NCI-H1092 treated with DMSO at 0.1 percent for 48 hours (cell line): ENCODE data around the gene PTGR2.
"Not testable (repeated sequence)": the region's sequence is repeated elsewhere in the genome, so short reads cannot be mapped to it uniquely, and the experiment has no call there.

Experiments
- DNase-seq: peaks from one replicate; lab custom pipeline; 2025; lab: John Stamatoyannopoulos, UW

PTGR2 gene

DNA sequence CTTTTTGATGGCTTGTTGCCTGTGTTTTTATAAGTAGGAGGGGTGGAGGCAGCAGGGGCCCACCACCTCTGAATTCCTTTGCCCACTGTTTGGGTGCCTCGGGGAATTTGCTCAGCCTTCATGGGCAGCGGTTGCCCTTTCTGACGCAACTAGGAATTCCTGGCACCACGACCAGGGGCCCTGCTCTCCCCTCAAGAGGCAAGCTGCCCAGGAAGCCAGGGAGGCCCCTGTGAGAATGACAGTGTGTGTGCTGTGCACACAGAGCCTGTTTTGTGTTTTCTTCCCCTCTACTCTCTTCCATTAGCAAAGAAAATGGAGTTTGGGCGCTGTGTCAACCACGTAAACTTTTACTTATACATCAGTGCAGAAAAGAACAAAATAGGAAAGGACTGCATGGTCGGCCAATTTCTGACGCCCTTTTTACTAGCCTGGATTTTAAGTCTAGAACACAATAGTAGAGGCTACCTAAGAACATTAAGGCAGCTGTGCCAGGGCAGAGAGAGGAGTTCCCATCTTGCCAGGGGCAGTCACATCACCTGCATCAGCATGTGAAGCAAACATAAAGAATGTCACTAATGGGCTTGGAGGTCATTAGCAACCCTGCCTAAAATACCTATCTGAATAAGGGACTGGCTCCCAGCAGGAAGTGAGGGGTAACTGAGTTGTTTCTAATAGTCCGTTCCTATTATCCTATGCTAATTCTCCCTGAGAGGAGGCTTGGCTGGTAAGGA is 17.9 kb upstream of the PTGR2 start:
- DNase-seq, result no peak

DNA sequence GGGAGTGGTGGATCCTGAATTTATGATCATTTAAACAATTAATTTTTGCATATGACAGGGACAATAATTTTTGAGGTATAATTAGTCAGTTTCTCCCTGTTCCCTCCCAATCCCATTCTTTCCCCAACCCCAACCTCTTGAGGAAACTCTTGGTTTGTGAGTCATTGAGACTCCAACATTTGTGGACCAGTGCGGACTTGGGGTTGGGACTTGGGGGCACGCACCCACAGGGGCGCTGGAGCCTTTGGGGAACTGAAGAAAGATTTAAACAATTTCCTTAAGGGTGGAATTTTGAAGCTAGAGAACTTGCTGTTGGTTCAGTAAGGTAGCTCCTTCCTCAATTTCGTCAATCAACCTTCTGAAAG is 17.4 kb upstream of the PTGR2 start:
- no peak for DNase-seq

DNA sequence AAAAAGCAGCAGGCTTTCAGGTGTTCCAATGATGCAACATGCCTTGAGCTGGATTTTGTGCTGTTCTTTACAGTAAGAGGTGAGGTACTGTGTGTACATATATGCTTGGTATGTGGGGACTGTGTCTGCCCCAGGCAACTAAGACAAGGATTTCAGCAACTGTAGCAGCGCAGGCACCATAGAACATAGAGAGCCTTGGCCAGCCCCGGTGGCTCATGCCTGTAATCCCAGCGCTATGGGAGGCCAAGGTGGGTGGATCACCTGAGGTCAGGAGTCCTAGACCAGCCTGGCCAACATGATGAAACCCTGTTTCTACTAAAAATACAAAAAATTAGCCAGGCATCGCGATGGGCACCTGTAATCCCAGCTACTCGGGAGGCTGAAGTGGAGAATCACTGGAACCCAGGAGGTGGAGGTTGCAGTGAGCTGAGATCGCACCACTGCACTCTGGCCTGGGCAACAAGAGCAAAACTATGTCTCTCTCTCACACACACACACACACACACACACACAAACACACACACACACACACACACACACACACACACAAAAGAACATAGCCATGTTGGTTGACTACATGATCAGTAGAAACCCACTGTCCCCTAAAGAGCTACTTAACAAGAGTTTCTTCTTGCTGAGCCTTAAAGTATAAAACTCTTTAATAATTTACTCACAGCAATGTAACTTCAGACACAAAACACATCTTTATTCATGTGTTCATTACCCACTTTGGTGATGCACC is 13.2 kb upstream of the PTGR2 start:
- DNase-seq, result not testable (repeated sequence)

DNA sequence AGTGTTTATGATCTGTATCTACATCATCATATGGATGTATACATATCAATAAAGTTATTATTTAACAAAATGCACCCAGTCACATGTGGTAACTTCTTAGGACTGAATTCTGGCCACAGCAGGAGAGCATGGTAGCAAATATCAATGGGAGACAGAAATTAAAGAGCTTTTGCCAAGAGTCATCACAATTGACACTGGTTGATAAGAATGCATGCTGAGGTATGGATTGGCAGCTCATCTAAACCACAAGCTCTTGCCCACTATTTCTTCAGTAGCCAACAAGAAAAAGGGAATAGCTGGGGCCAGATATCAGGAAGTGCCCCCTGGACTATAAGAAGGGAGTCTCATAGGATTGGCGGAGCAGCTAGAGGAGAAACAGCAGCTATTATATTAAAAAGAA is 9.4 kb upstream of the PTGR2 start:
- no peak for DNase-seq

DNA sequence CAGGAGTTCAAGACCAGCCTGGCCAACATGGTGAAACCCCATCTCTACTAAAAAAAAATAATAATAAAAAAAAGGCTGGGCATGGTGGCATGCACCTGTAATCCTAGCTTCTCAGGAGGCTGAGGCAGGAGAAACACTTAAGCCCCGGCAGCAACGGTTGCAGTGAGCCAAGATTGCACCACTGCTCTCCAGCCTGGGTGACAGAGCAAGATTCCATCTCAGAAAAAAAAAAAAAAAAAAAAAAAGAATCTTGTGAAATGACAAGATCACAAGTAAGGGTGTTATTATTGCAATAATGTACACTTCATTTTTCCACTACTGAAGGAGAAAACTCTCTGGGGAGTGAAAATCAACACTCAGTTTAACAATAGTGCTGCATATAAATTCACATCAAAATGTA is 8.8 kb upstream of the PTGR2 start:
- DNase-seq, result no peak

DNA sequence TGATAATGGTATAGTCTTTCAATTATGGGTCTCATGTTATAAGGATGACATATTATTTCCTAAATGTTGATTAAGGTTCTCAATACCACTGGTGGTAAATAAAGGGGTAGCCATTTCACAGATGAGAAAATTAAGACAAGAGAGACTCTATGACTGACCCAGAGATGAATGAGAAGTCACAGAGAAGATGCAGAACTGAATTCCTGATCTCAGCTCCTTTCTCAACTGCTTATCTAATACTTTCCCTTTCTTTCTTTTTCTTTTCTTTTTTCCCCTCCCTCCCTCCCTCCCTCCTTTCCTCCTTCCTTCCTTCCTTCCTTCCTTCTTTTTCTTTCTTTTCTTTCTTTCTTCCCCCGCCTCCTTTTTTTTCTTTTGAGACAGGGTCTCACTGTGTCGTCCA is 8.3 kb upstream of the PTGR2 start:
- no peak for DNase-seq

DNA sequence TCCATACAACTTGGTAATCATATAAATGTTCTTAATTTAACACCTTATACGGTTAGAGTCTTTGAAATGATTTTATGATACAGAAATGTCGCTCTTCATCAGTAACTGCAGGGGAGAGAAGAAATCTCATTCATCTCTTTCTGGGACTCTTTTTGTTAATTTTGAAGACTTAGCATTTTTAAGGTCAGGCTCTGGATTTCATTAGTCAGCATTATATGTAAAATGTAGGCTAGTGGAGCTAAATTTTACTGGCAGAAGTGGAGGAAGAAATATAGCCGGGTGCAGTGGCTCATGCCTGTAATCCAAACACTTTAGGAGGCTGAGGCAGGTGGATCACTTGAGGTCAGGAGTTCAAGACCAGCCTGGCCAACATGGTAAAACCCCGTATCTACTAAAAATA is 4.7 kb upstream of the PTGR2 start:
- DNase-seq, result no peak

DNA sequence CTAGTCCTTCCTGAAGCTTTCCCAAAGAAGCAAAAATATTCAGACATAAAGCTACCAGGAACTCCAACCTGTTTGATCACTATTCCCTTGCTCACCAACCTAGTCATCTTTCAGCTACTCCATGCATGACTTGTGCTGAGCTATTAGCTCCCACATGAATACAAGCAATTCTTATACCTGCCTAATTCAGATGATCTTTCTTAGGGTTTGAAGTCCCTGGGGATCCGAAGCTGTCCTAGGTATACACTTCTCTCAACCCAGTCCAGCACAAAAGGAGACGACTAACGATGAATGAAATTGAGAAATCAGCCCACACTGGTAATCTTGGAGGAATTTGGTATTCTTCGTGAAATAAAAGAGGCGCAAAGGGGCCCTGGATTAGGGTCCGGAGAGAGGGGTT is 631 bp upstream of the PTGR2 start:
- DNase-seq, result no peak

DNA sequence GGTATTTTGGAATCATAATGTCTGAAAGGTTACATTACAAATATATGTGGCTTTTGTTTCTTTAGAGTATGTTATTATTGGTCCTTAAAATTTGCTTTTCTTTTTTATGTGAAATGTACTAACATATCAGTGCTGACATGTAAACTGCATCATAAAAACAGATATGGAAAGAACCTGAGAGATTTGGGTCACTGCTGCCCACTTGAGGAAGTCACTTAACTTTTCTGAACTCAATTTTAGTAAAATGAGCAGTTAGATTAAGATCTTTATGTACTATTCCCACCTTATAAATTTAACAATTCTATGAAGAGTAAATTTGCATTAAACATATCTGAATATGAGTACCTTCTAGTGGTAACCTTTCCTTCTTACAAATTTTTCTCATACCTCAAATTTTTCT is 7.5 kb downstream of the PTGR2 start:
- DNase-seq, result no peak

DNA sequence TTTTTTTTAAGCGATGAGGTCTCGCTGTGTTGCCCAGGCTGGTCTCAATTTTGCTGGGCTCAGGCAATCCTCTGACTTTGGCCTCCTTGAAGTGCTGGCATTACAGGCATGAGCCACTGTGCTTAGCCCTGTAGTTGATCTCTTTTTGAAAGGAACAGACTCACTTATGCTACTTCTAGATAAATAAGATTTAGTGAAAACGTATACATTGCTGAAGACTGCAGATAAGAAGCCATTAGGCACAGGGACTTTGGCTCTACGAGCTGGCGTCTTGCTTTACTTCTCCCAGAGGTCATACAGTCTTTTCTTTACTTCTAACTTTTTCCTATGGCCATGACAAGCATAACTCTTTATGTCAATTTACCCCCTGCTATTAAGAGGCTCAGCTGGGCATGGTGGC is 9.4 kb downstream of the PTGR2 start:
- DNase-seq, result no peak

DNA sequence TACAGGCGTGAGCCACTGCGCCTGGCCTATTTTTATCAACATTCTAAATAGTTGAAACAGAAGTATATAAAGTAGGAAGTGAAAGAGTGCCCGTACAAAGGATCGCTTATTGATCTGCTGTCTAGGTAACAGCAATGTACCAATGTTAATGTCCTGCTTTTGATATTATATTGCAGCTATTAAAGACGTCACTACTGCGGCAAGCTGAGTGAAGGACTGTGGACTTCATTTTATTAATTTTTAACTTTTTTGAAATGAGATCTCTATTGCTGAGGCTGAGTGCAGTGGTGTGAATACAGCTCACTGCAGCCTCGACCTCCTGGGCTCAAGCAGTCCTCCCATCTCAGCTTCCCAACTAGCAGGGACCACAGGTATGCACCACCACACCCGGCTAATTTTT is 10.8 kb downstream of the PTGR2 start:
- DNase-seq, result no peak

DNA sequence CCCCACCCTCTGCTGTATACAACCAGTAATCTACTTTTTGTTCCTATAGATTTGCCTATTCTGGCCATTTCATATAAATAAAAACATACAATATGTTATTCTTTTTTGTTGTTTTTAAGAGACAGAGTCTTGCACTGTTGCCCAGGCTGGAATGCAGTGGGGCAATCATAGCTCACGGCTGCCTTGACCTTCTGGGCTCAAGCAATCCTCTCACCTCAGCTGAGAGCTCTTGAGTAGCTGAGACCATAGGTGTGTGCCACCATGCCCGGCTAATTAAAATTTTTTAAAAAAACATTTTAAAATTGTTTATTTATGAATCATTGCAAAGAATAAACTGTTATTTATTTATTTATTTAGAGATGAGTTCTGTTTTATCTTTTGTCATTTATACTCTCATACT is 11.6 kb downstream of the PTGR2 start:
- no peak for DNase-seq

DNA sequence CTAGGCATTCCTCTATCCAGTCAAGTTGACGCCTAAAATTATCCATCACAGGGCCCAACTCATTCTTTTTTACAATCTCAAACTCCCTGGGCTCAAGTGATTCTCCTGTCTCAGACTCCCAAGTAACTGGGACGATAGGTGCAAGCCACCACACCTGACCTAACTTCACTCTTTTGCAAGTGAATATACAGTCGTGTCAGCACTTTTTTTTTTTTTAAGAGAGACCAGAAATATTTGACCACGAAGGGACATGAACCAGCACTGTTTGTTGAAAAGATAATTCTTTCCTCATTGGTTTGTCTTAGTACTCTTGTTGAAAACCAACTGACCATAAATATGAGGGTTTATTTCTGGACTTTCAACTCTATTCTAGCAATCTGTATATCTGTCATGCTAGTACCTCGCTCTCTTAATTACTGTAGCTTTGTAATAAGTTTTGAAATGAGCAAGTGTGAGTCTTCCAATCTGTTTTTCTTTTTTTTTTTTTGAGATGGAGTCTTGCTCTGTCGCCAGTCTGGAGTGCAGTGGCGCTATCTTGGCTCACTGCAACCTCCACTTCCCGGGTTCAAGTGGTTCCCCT is 14.0 kb downstream of the PTGR2 start:
- no peak for DNase-seq

DNA sequence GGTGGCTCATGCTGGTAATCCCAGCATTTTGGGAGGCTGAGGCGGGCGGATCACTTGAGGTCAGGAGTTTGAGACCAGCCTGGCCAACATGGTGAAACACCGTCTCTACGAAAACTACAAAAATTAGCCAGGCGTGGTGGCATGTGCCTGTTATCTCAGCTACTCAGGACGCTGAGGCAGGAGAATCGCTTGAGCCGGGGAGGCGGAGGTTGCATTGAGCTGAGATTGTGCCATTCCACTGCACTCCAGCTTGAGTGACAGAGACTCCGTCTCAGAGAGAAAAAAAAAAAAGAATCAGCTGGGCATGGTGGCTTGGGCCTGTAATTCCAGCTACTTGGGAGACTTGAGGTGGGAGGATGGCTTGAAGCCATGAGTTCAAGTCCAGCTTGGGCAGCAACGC is 18.1 kb downstream of the PTGR2 start:
- not testable (repeated sequence) for DNase-seq

DNA sequence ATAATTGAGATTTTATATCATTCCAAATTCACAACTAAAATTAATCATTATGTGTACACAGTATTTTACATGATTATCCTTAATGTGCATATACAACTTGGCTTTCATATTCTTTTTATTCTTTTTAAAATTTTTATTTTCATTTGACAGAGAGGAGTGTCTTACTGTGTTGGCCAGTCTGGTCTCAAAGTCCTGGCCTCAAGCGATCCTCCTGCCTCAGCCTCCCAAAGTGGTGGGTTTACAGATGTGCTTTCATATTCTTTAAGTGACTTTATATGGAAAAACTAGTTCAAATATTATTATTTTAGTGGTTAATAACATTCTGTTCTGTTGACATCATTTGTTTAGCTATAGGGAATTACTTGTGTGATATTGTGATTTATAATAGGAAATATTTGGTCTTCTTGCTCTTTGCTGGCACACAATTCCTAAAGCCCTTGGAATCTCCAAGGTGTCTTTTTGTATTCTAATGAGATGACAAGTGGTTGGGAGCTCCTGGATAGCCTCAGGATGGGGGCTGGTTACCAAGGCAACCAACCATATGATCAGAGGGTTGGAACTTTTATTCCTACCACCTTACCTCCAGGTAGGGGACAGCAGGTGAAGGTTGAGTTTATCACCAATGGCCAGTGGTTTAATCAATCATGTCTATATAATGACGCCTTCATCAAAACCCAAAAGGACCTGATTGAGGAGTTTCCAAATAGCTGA is 19.0 kb downstream of the PTGR2 start:
- DNase-seq, result no peak

DNA sequence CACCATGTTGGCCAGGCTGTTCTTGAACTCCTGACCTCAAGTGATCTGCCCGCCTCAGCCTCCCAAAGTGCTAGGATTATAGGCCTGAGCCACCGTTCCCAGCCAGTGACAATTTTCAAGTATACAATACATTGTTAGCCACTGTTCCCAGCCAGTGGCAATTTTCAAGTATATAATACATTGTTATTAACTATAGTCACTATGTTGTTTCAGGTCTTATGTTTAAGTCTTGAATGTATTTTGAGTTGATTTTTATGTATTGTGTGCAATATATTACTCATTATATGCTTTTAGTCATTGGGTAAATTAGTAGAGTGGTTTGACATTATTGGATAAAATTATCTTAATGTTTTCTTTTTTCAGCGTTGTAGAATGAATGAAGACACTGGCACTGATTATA is 22.0 kb downstream of the PTGR2 start:
- no peak for DNase-seq

DNA sequence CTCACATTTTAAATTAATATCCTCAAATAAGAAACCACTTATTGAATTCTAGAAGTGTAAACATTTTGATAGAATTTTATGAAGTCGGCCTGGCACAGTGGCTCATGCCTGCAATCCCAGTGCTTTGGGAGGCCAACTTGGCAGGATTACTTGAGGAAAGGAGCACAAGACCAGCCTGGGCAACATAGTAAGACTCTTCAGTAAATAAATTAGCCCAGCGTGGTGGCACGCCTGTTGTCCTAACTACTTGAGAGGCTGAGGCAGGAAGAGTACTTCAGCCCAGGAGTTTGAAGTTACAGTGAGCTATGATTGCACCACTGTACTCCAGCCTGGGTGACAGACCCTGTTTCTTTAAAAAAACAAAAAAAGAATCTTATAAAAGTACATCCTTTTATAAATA is 26.2 kb downstream of the PTGR2 start:
- DNase-seq, result no peak

DNA sequence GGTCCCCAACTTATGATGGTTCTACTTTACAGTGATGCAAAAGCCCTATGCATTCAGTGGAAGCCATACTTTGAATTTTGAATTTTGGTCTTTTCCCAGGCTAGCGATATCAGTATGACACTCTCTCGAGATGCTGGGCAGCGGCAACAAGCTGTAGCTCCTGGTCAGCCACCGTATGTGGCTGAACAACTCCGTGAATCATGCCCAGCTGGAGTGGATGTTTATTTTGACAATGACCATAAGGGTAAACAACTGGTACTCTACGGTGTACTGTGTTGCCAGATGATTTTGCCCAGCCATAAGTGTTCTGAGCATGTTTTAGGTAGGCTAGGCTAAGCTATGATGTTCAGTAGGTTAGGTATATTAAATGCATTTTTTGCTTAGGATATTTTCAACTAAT is 26.8 kb downstream of the PTGR2 start:
- no peak for DNase-seq

DNA sequence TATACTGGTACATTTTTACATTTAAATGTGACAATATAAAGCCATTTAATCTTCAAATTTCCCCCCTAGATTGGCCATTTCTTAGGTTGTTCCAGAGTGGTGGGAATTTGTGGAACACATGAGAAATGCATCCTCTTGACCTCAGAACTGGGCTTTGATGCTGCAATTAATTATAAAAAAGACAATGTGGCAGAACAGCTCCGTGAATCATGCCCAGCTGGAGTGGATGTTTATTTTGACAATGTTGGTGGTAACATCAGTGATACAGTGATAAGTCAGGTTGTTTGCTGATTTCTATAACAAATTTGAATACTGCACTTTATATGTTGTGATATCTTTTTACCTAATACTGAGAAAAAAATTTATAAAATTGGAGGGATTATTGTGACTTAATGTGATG is 27.4 kb downstream of the PTGR2 start:
- DNase-seq, result no peak

DNA sequence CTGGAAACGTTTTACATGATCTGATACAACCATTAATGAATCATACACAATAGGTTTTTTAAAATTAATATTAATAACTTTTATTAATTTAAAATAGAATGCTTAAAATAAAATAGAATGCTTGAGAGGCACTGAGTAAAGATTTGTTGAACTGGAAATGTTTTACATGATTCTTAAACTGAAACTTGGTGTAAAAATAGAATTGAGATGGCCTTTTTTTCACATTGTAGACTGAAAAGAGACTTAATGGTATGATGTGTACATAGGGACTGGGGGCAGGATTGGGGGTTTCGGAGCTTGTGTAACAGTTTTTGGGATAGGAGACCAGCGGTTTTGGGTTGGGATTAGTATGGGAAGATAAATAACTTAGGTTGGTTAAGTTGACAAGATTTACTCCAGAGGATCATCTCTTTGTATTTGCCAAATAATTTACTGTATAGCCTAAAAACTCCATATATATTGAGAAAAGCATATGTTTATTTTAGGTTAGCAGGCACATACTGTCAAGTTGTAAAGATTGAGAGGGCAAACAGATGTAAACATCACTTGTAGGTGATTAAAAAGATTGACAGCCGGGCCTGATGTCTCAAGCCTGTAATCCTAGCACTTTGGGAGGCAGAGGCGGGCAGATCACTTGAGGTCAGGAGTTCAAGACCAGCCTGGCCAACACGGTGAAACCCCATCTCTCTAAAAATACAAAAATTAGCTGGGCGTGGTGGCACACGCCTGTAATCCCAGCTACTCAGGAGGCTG is 33.0 kb downstream of the PTGR2 start:
- no peak for DNase-seq

DNA sequence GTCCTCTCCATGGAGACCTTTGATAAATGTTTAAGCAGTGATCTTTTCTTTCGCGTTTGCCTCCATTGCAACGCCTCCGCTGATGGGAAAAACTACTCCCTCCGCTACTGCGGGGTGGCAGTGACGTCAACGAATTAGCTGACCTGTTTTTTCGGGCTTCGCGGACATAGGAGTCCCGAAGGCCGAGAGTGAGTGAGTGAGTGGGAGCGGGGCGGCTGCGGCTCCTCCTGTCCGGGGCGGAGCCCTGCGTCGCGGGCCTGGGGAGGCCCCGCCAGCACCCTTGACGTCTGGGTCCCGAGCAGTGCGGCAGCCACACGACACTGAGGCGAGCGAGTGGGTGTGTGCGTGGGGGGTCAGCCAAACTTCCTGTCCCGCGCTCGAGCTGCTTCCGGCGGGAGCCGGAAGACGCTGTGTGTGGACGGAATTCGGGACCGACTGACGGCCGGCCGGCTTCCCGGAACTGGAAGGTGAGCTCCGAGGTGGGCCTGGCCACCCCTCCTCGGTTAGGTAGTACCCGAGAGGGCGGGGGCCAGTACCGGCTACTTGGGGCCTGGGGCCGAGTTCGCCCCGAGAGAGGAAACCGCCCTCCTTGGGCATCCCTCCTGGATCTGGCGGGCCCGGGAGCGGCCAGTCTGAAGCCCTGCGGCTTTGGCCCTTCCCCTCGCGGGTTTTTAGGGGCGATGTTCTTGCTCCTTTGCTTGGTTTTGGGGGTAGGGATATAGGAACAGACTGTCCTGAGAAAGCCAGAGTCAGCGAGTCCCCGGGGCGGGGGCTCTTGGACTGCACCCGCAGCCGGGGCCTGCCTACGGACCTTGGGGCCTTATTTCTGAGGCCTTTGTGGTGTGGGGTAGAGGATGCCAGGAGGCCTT is 35.1 kb downstream of the PTGR2 start, which contains the start of gene ZNF410:
Gene ZNF410 (plus strand): TSS at position 411 of the 869 bp plus-strand sequence. CDS start 5,317 bp downstream, outside the sequence.
- peak; percentile 85 for DNase-seq
